Umbilical cord (tissue), 2 donors: ENCODE measurements around the gene MICB. TPM values are rescaled to one million over a fixed set of nuclear protein-coding genes. Genes with fewer than 3 reads are reported as not detected.
"Not testable (repeated sequence)": the region's sequence is repeated elsewhere in the genome, so short reads cannot be mapped to it uniquely, and the experiment has no call there.

Experiments used
- DNase-seq: peaks from one replicate; pipeline ENCODE4 v3.0.0-alpha.2; 2015; ENCODE audit warnings: low spot score
- total RNA-seq: library from RNA; depleted of rRNA; stranded (reverse); fragments of >200 nt; gene quantifications from one replicate; pipeline ENCODE4 v1.2.3, GENCODE V29; 2014; ENCODE audit warnings: low replicate concordance; ENCODE audit not compliant: insufficient read depth

The MICB gene
- total RNA-seq, 1 donor from 2014 or later = 0.24 TPM

- not testable (repeated sequence) for DNase-seq
Measured at GRCh38 chr6:31499648-31500047, 1.7 kb downstream of the MICB start.

- no peak for DNase-seq
Measured at GRCh38 chr6:31502586-31502985, 4.6 kb downstream of the MICB start.

- DNase-seq = not testable (repeated sequence)
Measured at GRCh38 chr6:31509036-31509435, 11.1 kb downstream of the MICB start.

GRCh38 chr6:31510007-31510406 lies 12.1 kb downstream of the MICB start:
- DNase-seq = no peak

GRCh38 chr6:31513456-31514165 lies 15.7 kb downstream of the MICB start:
- DNase-seq = no peak

- no peak for DNase-seq
Measured at GRCh38 chr6:31521835-31522234, 23.9 kb downstream of the MICB start.

GRCh38 chr6:31525553-31525931 lies 27.6 kb downstream of the MICB start:
- no peak for DNase-seq

GRCh38 chr6:31525932-31526591 lies 28.1 kb downstream of the MICB start:
- no peak for DNase-seq

- DNase-seq = no peak
Measured at GRCh38 chr6:31528307-31528777, 30.4 kb downstream of the MICB start.

- no peak for DNase-seq
Measured at GRCh38 chr6:31528821-31529328, 30.9 kb downstream of the MICB start, which contains the start of gene MCCD1. Gene MCCD1 (plus strand): TSS chr6:31528962. CDS start chr6:31529015, 53 bp downstream.

GRCh38 chr6:31529329-31530150 lies 31.6 kb downstream of the MICB start:
- no peak for DNase-seq

GRCh38 chr6:31530659-31531058 lies 32.7 kb downstream of the MICB start:
- DNase-seq = no peak

- DNase-seq = no peak
Measured at GRCh38 chr6:31531162-31531561, 33.2 kb downstream of the MICB start.

- DNase-seq = no peak
Measured at GRCh38 chr6:31531771-31532643, 34.1 kb downstream of the MICB start.

- no peak for DNase-seq
Measured at GRCh38 chr6:31532644-31533454, 34.9 kb downstream of the MICB start.

GRCh38 chr6:31533455-31533841 lies 35.5 kb downstream of the MICB start:
- DNase-seq = no peak

- DNase-seq = no peak
Measured at GRCh38 chr6:31534011-31534410, 36.1 kb downstream of the MICB start.

- no peak for DNase-seq
Measured at GRCh38 chr6:31534521-31535040, 36.6 kb downstream of the MICB start.

- no peak for DNase-seq
Measured at GRCh38 chr6:31535538-31536324, 37.8 kb downstream of the MICB start.
